KMS-11 (cell line): ENCODE measurements around the gene AIFM1.

Experiments used
- H2AFZ ChIP-seq: fragments of 200-600 bp; sonication (generic); 2 replicates; pipeline ENCODE4 v1.6.1; 2016; ENCODE audit warnings: antibody characterized with exemption, mixed run types, low read depth
- H3K27ac ChIP-seq: fragments of 200-600 bp; sonication (generic); 2 replicates; pipeline ENCODE4 v1.6.1; 2016; ENCODE audit warnings: mild to moderate bottlenecking, mixed run types
- H3K27me3 ChIP-seq: fragments of 200-600 bp; sonication (generic); 2 replicates; pipeline ENCODE4 v1.6.1; 2017; ENCODE audit warnings: mild to moderate bottlenecking, low read depth, mixed run types, moderate library complexity; ENCODE audit not compliant: insufficient read depth
- H3K36me3 ChIP-seq: fragments of 200-600 bp; sonication (generic); 2 replicates; pipeline ENCODE4 v1.6.1; 2017; ENCODE audit warnings: mild to moderate bottlenecking, mixed run types; ENCODE audit not compliant: insufficient read depth
- H3K4me1 ChIP-seq: fragments of 200-600 bp; sonication (generic); 2 replicates; pipeline ENCODE4 v1.6.1; 2016; ENCODE audit warnings: mild to moderate bottlenecking, low read depth, mixed run types; ENCODE audit not compliant: poor library complexity, severe bottlenecking
- H3K4me2 ChIP-seq: fragments of 200-600 bp; sonication (generic); 2 replicates; pipeline ENCODE4 v1.7.0; 2016; ENCODE audit warnings: mild to moderate bottlenecking, mixed run types
- H3K4me3 ChIP-seq: fragments of 200-600 bp; sonication (generic); IDR thresholded peaks from 2 replicates; pipeline ENCODE4 v1.6.1; 2017; ENCODE audit warnings: low read depth, low read length, mixed read lengths; ENCODE audit not compliant: insufficient read depth
- H3K79me2 ChIP-seq: fragments of 200-600 bp; sonication (generic); 2 replicates; pipeline ENCODE4 v1.6.1; 2016; ENCODE audit warnings: low read depth, mixed run types; ENCODE audit not compliant: insufficient read depth
- H3K9ac ChIP-seq: fragments of 200-600 bp; sonication (generic); 2 replicates; pipeline ENCODE4 v1.6.1; 2016; ENCODE audit warnings: mild to moderate bottlenecking, mixed run types
- H4K20me1 ChIP-seq: fragments of 200-600 bp; sonication (generic); 2 replicates; pipeline ENCODE4 v1.6.1; 2016; ENCODE audit warnings: mild to moderate bottlenecking, mixed run types; ENCODE audit not compliant: insufficient read depth
- CTCF ChIP-seq: fragments of 200-600 bp; sonication (generic); conservative IDR thresholded peaks from 2 replicates; pipeline ENCODE4 v1.6.1; 2017; ENCODE audit warnings: low read depth, mild to moderate bottlenecking, antibody characterized with exemption, low read length, moderate library complexity, mixed read lengths

Gene AIFM1

GRCh38 chrX:130114141-130114588 is 51.5 kb downstream of the AIFM1 start:
- H3K27me3 ChIP-seq: no peaks in the 10 kb centered on the region
- H3K9ac ChIP-seq: no peak overlapping the region
- TF ChIP-seq CTCF: no peak
- no peaks in the 10 kb centered on the region for H3K36me3 ChIP-seq
- H3K79me2 ChIP-seq: no peaks in the 10 kb centered on the region
- no peak overlapping the region for H2AFZ ChIP-seq
- peaks cover 29% of the 10 kb centered on the region for H3K4me1 ChIP-seq
- no peak overlapping the region for H3K4me2 ChIP-seq
- H3K4me3 ChIP-seq: no peak overlapping the region
- no peak overlapping the region for H3K27ac ChIP-seq
- no peaks in the 10 kb centered on the region for H4K20me1 ChIP-seq

- TF ChIP-seq CTCF: no peak
- no peaks in the 10 kb centered on the region for H4K20me1 ChIP-seq
- no peak overlapping the region for H3K27ac ChIP-seq
- H3K79me2 ChIP-seq: no peaks in the 10 kb centered on the region
- no peaks in the 10 kb centered on the region for H3K27me3 ChIP-seq
- no peak overlapping the region for H3K4me3 ChIP-seq
- no peaks in the 10 kb centered on the region for H3K36me3 ChIP-seq
- H2AFZ ChIP-seq: no peak overlapping the region
- H3K4me1 ChIP-seq: peaks cover 32% of the 10 kb centered on the region
- H3K4me2 ChIP-seq: no peak overlapping the region
- no peak overlapping the region for H3K9ac ChIP-seq
Observed at GRCh38 chrX:130111220-130112154, 54.2 kb downstream of the AIFM1 start.

GRCh38 chrX:130110379-130111219 is 55.0 kb downstream of the AIFM1 start, which contains the start of gene ELF4:
Gene ELF4, minus strand, starts transcription at chrX:130110497. Its CDS starts 29,167 bp downstream, at chrX:130081330.
- peak within 1 kb of the TSS; percentile 29; the same call in 1 of the 2 replicates for H3K4me2 ChIP-seq
- peak within 1 kb of the TSS; percentile 73 for H2AFZ ChIP-seq
- no peaks in the 10 kb centered on the region for H3K79me2 ChIP-seq
- H3K27ac ChIP-seq: peak within 1 kb of the TSS; percentile 42; the same call in 1 of the 2 replicates
- H3K27me3 ChIP-seq: no peaks in the 10 kb centered on the region
- H3K4me3 ChIP-seq: no peak within 1 kb of the TSS
- peaks cover 29% of the 10 kb centered on the region for H3K4me1 ChIP-seq
- H4K20me1 ChIP-seq: no peaks in the 10 kb centered on the region
- H3K9ac ChIP-seq: peak within 1 kb of the TSS; percentile 73
- H3K36me3 ChIP-seq: no peaks in the 10 kb centered on the region
- TF ChIP-seq CTCF: no peak

- H3K9ac ChIP-seq: peak overlapping the region; percentile 73
- peak overlapping the region; percentile 73 for H2AFZ ChIP-seq
- H3K27ac ChIP-seq: peak overlapping the region; percentile 42; the same call in 1 of the 2 replicates
- no peaks in the 10 kb centered on the region for H4K20me1 ChIP-seq
- no peak for TF ChIP-seq CTCF
- no peaks in the 10 kb centered on the region for H3K36me3 ChIP-seq
- H3K4me1 ChIP-seq: peaks cover 20% of the 10 kb centered on the region
- H3K27me3 ChIP-seq: no peaks in the 10 kb centered on the region
- H3K79me2 ChIP-seq: no peaks in the 10 kb centered on the region
- H3K4me2 ChIP-seq: peak overlapping the region; percentile 29; the same call in 1 of the 2 replicates
- H3K4me3 ChIP-seq: no peak overlapping the region
Observed at GRCh38 chrX:130109429-130110378, 55.9 kb downstream of the AIFM1 start.
